T1000 (cell line): ENCODE measurements around the gene CRTAC1.

Source experiments
- DNase-seq: peaks from one replicate; lab custom pipeline; 2025; ENCODE audit warnings: mixed read lengths; lab: John Stamatoyannopoulos, UW

The CRTAC1 gene

DNA sequence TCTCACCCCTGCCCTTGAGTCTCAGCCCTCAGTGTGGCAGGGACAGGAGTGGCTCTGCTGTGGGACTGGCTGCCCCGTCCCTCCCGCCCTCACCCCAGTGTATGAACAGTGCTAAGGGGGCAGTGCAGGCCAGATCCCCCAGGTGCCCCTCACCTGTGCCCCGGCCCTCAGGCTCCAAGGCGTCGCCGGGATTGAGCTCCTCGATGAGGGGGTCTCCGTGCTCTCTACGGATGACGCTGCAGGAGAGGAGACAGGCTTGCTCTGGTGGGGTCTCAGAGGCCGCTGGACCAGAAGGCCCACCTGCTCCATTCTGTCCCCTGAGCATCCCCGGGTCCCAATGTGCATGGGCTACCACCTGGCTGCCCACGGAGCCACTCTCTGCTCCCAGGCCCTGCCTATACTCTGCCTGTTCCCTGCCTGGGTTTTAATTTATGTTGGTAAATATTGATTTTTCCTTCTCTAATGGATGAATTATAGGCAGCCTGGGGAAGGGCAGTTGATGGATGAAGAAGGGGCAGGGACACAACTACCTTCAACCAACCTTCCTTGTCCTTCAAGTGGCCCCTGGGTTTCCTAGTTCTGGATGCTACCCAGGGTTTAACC is 133.6 kb downstream of the CRTAC1 start:
- DNase-seq, result no peak

DNA sequence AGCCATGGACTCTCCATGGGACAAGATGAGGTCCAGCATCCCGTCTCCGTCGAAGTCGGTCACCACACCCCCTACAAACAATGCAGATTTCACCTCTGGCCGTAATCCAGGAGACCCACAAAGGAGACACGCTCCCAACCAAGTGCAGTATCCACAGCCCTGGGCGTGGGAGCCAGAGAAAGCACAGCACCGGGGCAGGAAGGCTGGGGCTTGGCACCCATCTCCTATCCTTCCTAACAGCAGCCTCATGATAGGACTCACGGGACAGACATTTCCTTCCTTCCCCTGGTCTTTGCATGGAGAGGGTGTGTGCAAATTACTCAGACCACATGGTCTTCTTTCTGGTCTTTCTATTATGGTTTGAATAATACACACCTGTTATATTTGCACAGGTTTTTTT is 134.5 kb downstream of the CRTAC1 start:
- no peak for DNase-seq

DNA sequence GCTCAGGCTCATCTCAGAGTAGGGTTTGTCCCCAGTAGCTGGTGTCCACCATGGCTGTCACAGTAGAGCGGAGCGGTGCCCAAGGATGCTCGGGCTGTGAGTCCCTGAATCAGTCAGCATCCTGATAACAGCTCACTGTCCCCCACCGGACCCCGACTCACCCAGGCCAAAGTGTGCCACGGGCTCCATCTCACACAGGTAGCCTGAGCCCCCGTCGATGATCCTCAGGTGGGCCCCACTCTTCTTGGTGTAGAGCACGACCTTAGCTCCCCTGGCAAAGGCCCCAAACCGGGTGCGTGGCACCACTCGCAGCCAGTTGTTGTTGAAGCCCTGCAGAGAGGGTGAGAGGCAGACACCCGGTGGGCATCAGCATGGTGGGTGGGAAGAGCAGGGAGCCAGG is 135.3 kb downstream of the CRTAC1 start:
- no peak for DNase-seq

DNA sequence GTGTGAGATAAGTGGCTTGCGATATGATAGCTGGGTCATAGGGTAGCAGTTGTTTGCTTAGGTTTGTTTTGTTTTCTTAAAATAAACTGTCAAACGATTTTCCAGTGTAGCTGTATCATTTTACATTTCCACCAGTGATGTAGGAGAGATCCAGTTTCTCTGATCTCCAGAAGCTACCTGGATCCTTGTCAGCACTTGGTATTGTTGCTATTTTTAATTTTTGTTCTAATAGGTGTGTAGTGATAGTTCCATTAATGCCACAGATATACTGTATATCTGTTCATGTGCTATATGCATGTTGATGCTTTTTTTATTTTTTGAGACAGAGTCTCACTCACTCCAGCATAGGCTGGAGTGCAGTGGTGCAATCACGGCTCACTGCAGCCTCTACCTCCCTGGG is 136.3 kb downstream of the CRTAC1 start:
- no peak for DNase-seq

DNA sequence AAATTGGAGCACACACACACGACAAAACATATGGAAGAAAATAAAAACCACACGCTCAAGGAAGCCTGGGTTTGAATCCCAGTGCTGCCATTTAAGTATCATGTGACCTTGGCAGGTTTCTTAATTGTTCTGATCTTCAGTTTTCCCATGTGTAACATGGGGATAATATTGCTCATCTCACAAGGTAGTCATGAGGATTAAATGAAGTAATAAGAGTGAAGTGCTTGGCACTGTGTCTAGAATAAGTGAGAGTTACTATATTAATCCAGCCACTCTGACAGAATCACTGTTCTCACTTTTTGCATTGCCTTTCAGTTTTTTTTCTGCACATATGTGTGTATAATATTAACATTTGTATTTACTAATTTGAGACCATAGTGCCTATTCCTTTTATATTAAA is 137.5 kb downstream of the CRTAC1 start:
- no peak for DNase-seq

DNA sequence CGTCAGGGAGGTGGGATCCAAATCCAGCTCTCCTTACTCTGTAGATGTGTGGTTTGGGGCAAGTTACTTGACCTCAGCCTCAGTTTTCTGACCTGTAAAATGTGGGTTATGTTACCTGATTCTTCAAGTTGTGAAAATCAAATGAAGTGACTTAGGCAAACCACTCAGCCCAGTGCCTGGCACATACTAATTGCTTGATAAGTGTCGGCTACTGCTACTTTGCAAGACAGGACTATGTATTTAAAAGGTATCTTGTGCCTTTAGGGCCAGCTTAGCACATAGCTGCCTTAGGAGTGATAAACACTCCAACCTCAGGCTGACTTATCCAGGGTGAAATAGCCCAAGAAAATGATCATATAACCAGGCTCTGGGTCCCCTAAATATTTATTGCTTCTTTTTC is 137.9 kb downstream of the CRTAC1 start:
- DNase-seq, result no peak

DNA sequence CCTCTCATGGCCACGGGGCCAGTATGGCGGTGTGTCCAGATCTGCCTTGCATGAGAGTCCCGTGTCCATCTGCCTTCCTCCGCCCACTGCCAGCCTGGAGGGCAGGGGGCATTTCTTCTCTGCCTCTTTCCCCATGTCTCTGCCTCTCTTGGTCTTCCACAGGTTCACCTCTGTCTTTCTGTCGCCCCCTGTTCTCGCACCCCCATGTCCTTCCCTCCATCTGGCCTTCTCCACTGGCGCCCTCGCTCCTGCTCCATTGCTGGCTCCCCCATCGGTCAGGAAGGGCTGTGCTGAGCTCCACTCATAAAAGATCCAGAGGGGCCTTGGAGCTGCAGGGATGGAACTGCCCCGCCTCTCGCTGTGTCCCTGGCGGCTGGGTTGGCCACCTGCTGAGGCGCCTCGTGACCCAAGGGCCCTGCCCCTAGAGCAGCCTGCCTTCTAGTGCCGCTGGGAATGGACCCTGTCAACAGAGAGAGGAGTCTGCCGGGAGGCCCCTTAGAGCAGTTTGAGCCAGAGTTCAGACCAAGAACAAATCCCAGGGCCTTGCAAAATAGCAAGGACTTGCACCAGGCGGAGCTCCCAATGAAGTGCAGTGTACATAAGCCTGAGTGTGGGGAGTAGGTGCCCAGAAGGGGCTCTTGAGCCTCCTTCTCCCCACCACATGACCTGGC is 138.8 kb downstream of the CRTAC1 start:
- no peak for DNase-seq

DNA sequence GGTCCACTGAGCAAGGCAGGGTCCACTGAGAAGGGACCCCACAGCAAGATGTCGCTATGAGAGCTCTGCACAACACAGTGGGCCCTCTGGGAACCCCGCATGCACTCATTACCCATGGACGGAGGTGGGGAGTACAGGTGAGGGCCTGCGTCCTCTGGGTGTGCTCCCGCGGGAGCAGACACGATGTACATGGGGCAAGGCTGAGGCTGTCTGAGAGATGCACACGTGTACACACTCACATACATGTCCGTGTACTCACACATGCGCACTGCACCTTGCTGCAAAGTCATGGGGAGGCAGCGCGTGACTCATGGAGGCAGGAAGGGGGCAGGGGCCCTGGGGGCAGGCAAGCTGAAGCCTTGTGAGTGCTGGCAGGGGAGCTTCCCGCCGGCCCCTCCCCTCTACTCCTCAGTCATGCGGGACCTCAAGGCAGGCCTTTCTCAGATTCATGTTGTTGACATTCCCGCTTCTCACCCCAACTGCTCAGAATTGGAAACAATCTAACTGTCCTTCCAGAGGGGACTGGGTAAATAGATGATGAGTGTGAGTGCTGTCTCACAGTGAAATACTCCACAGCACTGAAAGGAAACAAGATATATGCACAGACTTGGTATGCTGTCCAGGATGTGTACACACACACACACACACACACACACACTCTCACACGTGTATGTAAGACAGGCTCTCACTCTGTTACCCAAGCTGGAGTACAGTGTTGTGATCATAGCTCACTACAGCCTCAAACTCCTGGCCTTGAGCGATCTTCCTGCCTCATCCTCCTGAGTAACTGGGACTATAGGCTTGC is 140.8 kb downstream of the CRTAC1 start:
- DNase-seq, result peak; percentile 93

DNA sequence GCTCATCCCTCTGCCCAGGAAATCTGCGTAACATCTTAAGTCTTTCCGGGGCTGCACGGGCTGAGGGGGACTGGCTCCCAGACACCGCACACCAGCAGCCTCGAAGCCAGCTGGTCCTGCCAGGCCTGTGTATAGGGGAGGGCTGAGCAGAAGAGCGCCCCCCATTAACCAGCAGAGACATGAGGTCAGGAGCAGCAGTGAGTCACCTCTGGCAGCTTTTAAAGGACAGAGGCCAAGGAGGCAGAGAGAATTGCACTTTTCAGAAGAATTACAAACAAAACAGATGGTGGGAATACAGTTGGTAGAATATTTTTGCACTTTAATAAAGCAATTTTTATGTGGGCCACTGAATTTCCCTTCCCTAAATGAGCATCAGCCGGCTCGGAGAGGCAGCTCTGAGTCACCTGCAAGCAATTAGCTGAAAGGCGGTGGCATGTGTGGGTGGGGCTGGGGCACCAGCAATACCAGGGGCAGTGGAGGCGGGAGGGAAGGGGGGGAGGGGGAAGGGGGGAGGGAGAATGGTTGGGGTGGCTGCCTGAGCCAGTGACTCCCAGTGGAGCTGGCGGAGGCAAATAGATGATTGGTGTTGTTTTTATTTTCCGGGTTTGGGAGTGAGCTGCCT is 141.7 kb downstream of the CRTAC1 start:
- DNase-seq, result peak; percentile 78

DNA sequence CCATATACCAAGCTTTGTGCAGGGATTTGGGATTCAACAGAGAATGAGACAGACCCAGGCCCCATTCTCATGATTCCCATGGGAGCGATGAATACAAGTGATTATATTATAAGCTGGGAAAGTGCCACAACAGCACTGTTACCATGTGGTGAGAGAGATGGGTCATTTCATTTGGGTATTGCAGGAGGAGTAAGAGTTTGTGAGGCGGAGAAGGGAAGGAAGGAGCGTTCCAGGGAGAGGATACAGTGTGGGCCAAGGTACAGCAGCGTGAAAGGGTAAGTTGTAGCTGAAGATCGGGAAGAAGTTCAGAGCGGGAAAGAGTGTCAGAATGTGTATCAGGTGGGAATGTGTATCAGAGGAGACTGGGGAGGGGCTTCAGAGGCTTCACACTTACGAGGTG is 142.3 kb downstream of the CRTAC1 start:
- no peak for DNase-seq

DNA sequence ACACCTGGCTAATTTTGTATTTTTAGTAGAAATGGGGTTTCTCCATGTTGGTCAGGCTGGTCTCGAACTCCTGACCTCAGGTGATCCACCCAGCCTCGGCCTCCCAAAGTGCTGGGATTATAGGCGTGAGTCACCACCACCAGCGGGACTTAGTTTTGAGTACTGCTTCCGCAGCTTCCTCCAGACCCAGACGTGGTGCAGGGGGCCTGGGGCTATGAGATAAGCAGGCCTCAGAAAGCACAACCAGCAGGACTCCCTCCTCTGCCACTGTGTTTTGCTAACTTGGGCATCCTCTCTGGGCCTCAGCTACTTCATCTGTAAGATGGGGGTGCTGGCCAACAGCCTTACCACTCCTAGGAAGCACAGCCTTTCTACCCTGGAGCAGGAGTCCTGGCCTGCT is 143.0 kb downstream of the CRTAC1 start:
- no peak for DNase-seq

DNA sequence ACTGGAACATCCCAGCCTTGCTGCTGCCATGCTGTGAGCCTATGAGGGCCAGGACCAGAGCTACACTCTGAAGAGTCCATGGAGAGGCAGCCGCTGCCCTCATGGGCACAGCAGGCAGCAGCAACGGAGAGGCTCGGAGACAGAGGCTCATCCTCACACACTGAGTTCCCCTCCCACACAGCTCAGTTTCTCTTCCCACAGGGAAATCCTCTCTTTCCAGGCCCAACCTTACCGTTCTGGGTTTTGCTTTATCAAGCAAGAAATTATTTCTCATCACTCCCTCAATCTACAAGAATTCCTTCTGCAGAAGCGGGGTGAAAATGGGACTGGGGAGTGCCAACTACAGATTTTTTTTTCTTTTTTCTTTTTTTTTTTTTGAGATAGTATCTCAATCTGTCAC is 144.1 kb downstream of the CRTAC1 start:
- no peak for DNase-seq

DNA sequence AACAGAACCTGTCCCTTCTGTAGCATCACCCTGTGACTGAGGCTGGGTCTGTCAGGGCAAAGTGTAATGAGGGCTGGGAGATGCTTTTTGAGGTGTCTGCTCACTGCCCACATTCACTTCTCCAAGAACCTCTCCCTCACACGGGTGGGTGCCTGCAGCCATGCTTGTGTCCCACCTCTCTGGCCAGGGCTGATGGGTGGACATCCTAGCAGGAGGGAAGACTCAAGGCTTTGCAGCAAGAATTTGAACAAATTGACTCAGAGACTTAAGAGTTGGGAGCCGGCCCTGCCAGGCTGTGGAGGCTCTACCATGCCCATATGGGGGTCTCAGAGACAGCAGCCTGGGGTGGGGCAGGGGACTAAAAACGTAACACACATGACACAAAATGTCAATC is 147.3 kb downstream of the CRTAC1 start:
- DNase-seq, result no peak

DNA sequence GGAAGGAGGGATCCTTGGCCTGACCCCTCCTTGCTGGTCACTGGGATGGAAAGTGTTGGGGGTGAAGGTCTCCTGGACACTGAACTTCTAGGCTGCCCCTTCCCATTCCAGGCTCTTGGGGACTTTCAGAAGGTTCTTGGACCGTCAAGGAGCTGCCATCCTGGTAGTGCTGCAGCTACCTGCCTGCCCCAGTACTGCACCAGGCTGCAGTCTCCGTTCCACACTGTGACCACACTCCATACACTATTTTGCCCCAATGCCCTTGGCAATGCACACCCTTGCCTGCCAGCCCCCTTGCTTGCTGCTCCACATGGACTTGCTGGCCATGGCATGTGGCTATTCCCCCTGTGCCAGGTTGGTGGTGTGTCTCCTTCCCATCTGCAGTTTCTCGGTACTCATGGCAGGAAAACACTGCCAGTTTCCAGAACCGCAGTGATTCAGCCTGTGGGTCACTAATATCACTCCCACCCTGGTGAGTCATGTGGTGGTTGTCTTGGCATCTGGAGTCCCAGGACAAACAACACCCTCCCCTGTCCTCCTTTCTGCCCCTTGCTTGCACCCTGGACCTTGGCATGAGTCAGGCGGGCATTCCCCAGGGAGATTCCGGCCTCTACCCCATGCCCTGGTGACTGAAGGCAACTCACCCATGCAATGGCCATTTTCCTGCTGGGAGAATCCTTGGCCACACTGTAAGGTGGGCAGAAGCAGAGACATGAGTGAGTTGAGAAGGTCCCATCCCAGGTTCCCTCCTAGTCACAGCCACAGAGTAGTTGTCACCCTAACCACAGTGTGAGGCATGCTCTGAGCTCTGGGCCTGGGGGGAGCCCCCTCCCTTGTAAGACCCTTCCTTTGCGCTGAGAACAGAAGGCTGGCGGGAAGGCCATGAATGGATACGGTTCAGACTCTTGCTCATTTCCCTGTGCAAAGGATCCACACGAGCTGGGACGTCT is 148.0 kb downstream of the CRTAC1 start:
- peak; percentile 96 for DNase-seq

DNA sequence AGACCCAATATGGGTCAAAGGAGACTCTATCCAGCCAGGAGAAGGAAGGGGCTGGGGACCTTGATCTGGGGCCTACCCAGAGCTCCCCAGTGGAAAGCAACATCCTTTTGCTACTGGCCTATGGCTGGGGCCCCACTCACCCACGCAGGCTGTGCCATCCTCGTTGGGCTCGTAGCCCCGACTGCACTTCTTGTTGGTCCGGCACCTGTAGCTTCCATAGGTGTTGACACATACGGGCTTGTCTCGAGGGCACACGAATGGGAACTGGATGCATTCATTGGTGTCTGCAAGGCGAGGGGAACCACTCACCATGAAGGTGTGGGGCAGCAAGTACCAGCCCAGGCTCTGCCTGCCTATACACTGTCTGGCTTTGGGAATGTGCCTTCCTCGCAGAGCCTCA is 150.3 kb downstream of the CRTAC1 start:
- DNase-seq, result no peak

DNA sequence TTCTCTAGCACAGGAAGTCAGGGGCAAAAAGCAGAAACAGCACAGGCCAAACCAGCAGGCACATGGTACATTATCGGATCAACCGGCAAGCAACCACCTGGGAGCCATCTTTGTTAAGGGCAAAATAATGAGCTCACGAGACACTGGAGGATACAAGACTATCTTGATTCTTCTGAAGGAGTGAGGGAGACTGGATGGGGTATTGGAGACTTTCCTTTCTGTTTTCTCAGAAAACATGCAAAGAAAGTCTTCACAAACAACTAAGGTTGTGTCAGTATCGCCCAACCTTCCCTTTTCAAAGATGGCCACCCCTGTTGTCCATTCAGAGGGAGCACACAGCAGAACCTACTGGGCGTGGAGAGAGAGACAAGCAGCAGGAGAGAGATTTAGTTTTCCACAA is 151.2 kb downstream of the CRTAC1 start:
- no peak for DNase-seq

DNA sequence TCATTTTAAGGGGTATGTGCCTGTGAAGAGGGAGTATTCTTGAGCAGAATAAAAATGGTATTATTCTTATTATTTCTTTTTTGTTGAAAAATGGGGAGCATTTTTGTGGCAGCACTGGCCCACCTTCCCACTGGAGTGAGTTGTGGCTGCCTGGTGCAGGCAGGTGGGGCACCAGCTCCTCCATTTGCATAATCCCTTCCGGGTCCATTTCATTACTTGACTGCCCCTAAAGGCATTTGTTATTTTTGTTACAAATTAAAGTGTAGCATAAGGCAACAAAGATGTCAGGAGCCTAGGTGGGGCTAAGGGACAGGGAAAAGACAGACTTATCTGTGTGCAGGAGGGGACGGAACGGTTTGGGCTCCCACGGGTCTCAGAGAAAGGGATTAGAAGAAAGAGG is 154.0 kb downstream of the CRTAC1 start:
- no peak for DNase-seq

DNA sequence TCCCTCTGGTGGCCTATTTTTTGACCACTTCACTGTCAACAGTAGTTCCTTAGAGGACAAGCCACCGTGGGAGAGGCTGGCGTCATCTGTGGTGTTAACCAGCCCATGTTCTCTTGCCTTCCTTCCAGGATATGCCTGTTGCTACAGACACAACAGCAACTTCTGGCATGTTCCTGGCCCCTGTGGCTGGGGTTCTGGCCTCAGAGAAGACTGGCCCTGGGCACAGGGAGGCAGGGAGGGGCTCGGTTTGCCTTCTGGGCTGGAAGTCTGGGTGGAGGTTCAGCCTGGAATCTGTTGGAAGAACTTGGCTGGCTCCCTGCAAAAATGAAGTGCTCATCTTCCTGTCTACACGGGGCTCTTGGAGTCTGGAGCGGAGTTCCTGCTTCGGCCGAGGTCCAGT is 155.0 kb downstream of the CRTAC1 start:
- DNase-seq, result no peak

DNA sequence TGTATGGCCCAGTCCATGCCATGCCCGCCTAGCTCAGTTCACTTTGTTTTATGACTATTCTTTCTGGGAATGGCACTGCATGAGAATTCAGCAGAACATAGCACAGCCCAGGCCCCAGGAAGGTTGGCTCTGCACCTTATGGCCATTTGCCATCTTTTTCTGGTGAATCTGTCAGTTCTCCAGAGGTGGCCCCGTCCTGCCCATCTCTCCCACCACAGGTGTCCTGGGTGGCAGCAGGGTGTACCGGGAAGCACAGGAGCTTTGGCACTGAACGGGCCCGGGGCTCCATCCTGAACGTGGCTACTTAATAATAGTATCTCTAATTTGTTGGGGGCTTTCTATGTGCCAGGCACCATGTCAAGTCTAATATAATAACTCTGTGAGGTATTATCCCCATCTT is 156.1 kb downstream of the CRTAC1 start:
- DNase-seq, result no peak

DNA sequence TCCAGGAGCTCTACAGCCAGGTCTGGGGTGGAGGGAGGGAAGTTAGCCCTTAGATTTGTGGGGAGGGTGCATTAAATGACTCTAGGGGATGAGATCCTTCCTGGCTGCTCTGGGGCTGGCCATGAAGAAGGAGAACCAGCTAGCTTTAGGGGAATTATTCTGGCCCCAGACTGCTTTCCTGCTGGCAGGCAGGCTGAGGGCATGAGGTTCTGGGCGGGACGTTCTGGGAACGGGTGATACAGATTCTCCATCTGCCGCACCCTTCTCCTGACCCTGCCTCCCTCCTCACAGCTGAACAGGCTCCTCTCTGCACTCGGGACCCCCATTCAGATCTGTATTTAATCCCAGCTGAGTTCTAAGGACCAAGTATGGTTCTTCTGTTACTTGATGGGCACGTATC is 156.9 kb downstream of the CRTAC1 start:
- DNase-seq, result no peak

DNA sequence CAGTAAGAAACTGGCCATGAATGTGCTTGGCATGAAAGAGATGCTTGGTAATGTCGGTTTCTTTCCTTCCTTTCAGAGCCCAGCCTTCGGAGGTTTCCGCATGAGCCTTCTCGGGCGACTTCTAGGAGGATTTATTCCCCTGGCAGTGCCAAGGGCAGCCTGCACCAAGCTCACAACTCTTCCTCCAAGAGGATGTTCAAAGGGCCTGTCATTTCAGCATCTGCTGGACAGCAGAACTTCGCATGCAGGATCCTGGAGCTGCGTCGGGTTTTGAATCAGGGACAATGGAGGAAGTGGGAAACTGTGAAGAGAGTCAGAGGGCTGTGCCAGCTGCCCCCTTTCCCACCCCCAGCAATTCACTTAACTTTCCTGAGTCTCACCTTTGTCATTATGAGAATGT is 159.4 kb downstream of the CRTAC1 start:
- no peak for DNase-seq
